Endothelial cell of umbilical vein (primary cell): Measurements from ENCODE around the gene CORO2B. TPM values are rescaled to one million over a fixed set of nuclear protein-coding genes. Genes with fewer than 3 reads are reported as not detected.

Experiments
- BruUV-seq: library from RNA; stranded (reverse); fragments of 400-500 nt; replicated peaks from 2 replicates; lab custom pipeline; 2021; lab: Mats Ljungman, UMichigan
- CTCF ChIA-PET: fragments of 300-600, 350-600 bp; sonication (Branson Sonifier 250); formaldehyde crosslinking; loops from one replicate; lab custom pipeline; 2021; ENCODE audit warnings: antibody characterized with exemption, inconsistent platforms; lab: Charles Lee
- POLR2A ChIA-PET: fragments of 300-600, 350-600 bp; sonication (Branson Sonifier 250); formaldehyde crosslinking; loops from one replicate; lab custom pipeline; 2021; ENCODE audit warnings: antibody characterized with exemption, inconsistent platforms; lab: Charles Lee
- DNase-seq: peaks from one replicate; pipeline ENCODE4 v3.0.0-alpha.2; 2011; ENCODE audit warnings: low read depth, low spot score
- FAIRE-seq: peaks from 2 replicates; lab custom pipeline; 2011; peaks lifted over from hg19 to GRCh38; lab: Jason Lieb, UNC
- H2AFZ ChIP-seq: 2 replicates; pipeline ENCODE4 v1.6.0; 2012; ENCODE audit warnings: low read depth, low read length, control low read depth, inconsistent platforms
- H3K27ac ChIP-seq: 2 replicates; pipeline ENCODE4 v1.5.1; 2011; ENCODE audit warnings: low read depth, mild to moderate bottlenecking, control low read depth, low read length, moderate library complexity; ENCODE audit not compliant: insufficient read depth
- H3K27me3 ChIP-seq, 2 experiments: 2 replicates each; pipeline versions ENCODE4 v1.6.0 to v1.6.1; 2011; ENCODE audit warnings: low read length in 2 of 2, mixed read lengths in 1 of 2; ENCODE audit not compliant: control insufficient read depth in 2 of 2, insufficient read depth in 2 of 2
- H3K36me3 ChIP-seq, 2 experiments: 2 replicates in 1 of 2; 3 replicates in 1 of 2; pipeline ENCODE4 v1.5.1; 2011; ENCODE audit warnings: low read length in 2 of 2, mild to moderate bottlenecking in 1 of 2, moderate library complexity in 1 of 2; ENCODE audit not compliant: control insufficient read depth in 2 of 2, insufficient read depth in 2 of 2; ENCODE audit errors: extremely low read depth in 1 of 2
- H3K4me1 ChIP-seq: 3 replicates; pipeline ENCODE4 v1.5.1; 2011; ENCODE audit warnings: mild to moderate bottlenecking, low read length; ENCODE audit not compliant: control insufficient read depth, insufficient read depth; ENCODE audit errors: extremely low read depth
- H3K4me2 ChIP-seq: 2 replicates; pipeline ENCODE4 v1.6.1; 2011; ENCODE audit warnings: low read length, control low read depth, mixed read lengths; ENCODE audit not compliant: insufficient read depth
- H3K4me3 ChIP-seq, 3 experiments: fragments of 200-600 bp in 1 of 3; sonication (generic), shearing (Covaris generic) in 1 of 3; replicated peaks in 1 of 3; 2 replicates each; pipeline ENCODE4 v1.5.1; 2011 to 2016; ENCODE audit warnings: control low read depth in 3 of 3, low read length in 3 of 3, mild to moderate bottlenecking in 2 of 3, inconsistent platforms in 1 of 3, low read depth in 1 of 3, moderate library complexity in 1 of 3; ENCODE audit not compliant: insufficient read depth in 1 of 3
- H3K79me2 ChIP-seq: 2 replicates; pipeline ENCODE4 v1.6.0; 2012; ENCODE audit warnings: low read length, inconsistent platforms; ENCODE audit not compliant: control insufficient read depth, insufficient read depth
- H3K9ac ChIP-seq: replicated peaks from 2 replicates; pipeline ENCODE3; 2011; ENCODE audit warnings: low read length, control low read depth; ENCODE audit not compliant: insufficient read depth; ENCODE audit errors: extremely low read depth
- H3K9me1 ChIP-seq: replicated peaks from 3 replicates; pipeline ENCODE4 v1.6.0; 2011; ENCODE audit warnings: mild to moderate bottlenecking, low read length; ENCODE audit not compliant: control insufficient read depth, insufficient read depth; ENCODE audit errors: extremely low read depth
- H3K9me3 ChIP-seq: replicated peaks from 2 replicates; pipeline ENCODE4 v1.5.1; 2012; ENCODE audit warnings: low read length, inconsistent platforms; ENCODE audit not compliant: control insufficient read depth, insufficient read depth
- H4K20me1 ChIP-seq: replicated peaks from 2 replicates; pipeline ENCODE3; 2011; ENCODE audit warnings: mild to moderate bottlenecking, low read length; ENCODE audit not compliant: control insufficient read depth, insufficient read depth; ENCODE audit errors: extremely low read depth
- CTCF ChIP-seq, 2 donors: IDR thresholded peaks; 1 replicate in 1 of 2; 2 replicates in 1 of 2; pipeline ENCODE4 v1.5.1; 2011; ENCODE audit warnings: low read length in 2 of 2, mild to moderate bottlenecking in 2 of 2, moderate library complexity in 2 of 2, control low read depth in 1 of 2, inconsistent platforms in 1 of 2, low read depth in 1 of 2; ENCODE audit not compliant: insufficient read depth in 1 of 2; ENCODE audit errors: extremely low read depth in 1 of 2
- EZH2 ChIP-seq: IDR thresholded peaks from 2 replicates; pipeline ENCODE4 v1.6.1; 2012; ENCODE audit warnings: borderline replicate concordance, low read depth, mild to moderate bottlenecking, moderate library complexity, low read length, inconsistent platforms; ENCODE audit not compliant: severe bottlenecking
- FOS ChIP-seq: IDR thresholded peaks from 2 replicates; pipeline ENCODE4 v1.6.1; 2011; ENCODE audit warnings: mild to moderate bottlenecking, low read length, moderate library complexity, borderline replicate concordance; ENCODE audit not compliant: insufficient read depth
- GATA2 ChIP-seq: IDR thresholded peaks from 2 replicates; pipeline ENCODE4 v1.7.0; 2011; ENCODE audit warnings: low read depth, mild to moderate bottlenecking, moderate library complexity, mixed read lengths, low read length; ENCODE audit not compliant: insufficient read length, insufficient read depth
- JUN ChIP-seq: IDR thresholded peaks from 2 replicates; pipeline ENCODE4 v1.6.1; 2011; ENCODE audit warnings: borderline replicate concordance, low read depth; ENCODE audit not compliant: insufficient read length, insufficient read depth
- MAX ChIP-seq: IDR thresholded peaks from 2 replicates; pipeline ENCODE4 v1.6.1; 2011; ENCODE audit not compliant: insufficient read depth, insufficient read length
- MYC ChIP-seq: IDR thresholded peaks from one replicate; pipeline ENCODE4 v1.6.1; 2011; ENCODE audit warnings: mild to moderate bottlenecking, low read depth, low read length
- POLR2A ChIP-seq: IDR thresholded peaks from 2 replicates; pipeline ENCODE4 v1.6.1; 2012; ENCODE audit warnings: low read depth, mild to moderate bottlenecking, control low read depth, low read length
- POLR2AphosphoS5 ChIP-seq: IDR thresholded peaks from 2 replicates; pipeline ENCODE4 v1.6.1; 2012; ENCODE audit warnings: low read depth, mild to moderate bottlenecking, control low read depth, low read length, moderate library complexity; ENCODE audit not compliant: insufficient read depth
- dilution Hi-C: fragments of 300-500 bp; cut with MboI; formaldehyde crosslinking; loops from one replicate; pipeline ENCODE4 v1.15.0; 2019; ENCODE audit warnings: low sequenced_read_pairs; ENCODE audit not compliant: extremely low pct_ligation_motif_present
- intact Hi-C: fragments of 100-400 bp; cut with micrococcal nuclease; formaldehyde crosslinking; loops from one replicate; pipeline ENCODE4 v1.10.0; 2022
- polyA plus RNA-seq, 4 experiments: library from polyadenylated mRNA; depleted of rRNA in 3 of 4; stranded (reverse) in 3 of 4; unstranded in 1 of 4; fragments of >200 nt; gene quantifications; 2 replicates each; pipeline versions ENCODE4 v1.2.1 to v1.2.3, GENCODE V29; 2011 to 2012; ENCODE audit warnings: missing spikeins in 1 of 4
- total RNA-seq: library from RNA; stranded (reverse); gene quantifications from 2 replicates; pipeline ENCODE4 v1.2.3, GENCODE V29; 2021

The CORO2B gene
- total and polyA plus RNA-seq, 2 donors (not counting 3 experiments of a cell fraction or from before 2014, with no cell fraction given): 2.4 to 3.7 TPM

DNA sequence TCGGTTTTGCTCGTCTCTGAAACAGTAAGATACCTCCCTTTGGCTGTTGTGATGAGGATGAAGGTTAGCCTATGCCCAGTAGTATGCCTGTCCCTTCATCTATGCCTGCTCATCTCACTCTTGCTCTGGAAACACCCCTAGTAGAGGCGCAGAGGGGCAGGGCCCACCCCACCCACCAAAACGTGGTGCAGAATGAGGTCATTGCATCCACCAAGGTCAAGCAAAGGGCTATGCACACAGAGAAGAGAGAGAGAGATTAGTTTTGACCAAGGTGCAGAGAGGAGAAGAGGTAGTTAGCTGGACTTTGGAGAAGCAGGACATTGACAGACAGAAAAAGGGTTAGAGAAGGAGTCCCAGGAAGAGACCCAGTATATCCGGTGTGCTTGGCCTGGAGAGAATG lies 119.9 kb downstream of the CORO2B start:
- Histone ChIP-seq H3K79me2 (no peaks in the 10 kb centered on the region), H3K9me1 (no peaks in the 10 kb centered on the region), H3K9me3 (no peaks in the 10 kb centered on the region), H3K9ac (no peak overlapping the region), H3K36me3 (no peaks in the 10 kb centered on the region), H2AFZ (no peak overlapping the region), H3K4me3 (no peak overlapping the region), H3K27me3 (no peaks in the 10 kb centered on the region), H4K20me1 (no peaks in the 10 kb centered on the region), H3K4me2 (no peak overlapping the region), H3K4me1 (peaks cover 11% of the 10 kb centered on the region), H3K27ac (no peak overlapping the region)
- intact Hi-C loops: no loop called here
- DNase-seq (no peak), FAIRE-seq (no peak)
- CTCF ChIA-PET: interaction anchor here (0.8 kb wide), 1 partner anchor 97 kb away, joined by 3 read pairs; no protein-coding TSS in a partner anchor
- TF ChIP-seq GATA2 (no peak), JUN (no peak), POLR2A (no peak), CTCF (IDR thresholded peaks at IDR 0.05; ENCODE audit: extremely low read depth in 1 of 2, insufficient read depth in 1 of 2, low read depth in 1 of 2, low read length in 2 of 2) (no peak), FOS (no peak), MAX (no peak), EZH2 (no peak), POLR2AphosphoS5 (no peak), MYC (no peak)
- POLR2A ChIA-PET: no interaction called here
- dilution Hi-C loops: no loop called here
- BruUV-seq: no TSS peak
